GM20000 (cell line): ENCODE measurements around the gene CCDC50.

Source experiments
- DNase-seq: peaks from one replicate; pipeline ENCODE4 v3.0.0; 2012; ENCODE audit warnings: low spot score
- TF ChIP-seq, protein P1 (sequence below): IDR thresholded peaks from 2 replicates; pipeline ENCODE4 v1.5.1; 2012; ENCODE audit warnings: mild to moderate bottlenecking, control low read depth; ENCODE audit errors: extremely low read depth, missing control alignments

CCDC50 gene

DNA sequence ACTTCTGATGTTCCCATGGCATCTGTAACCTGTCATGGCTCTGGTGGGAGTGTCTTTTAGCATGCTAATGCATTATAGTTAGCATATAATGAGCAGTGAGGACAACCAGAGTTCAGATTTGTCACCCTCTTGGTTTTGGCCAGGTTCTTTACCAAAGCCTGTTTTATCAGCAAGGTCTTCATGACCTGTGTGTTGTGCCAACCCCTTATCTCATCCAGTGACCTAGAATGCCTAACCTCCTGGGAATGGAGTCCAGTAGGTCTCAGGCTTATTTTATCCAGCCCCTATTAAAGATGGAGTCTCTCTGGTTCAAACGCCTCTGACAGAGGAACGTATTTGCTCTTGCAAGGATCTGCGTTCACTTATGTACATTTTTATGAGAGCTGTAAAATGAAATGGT is 61.4 kb downstream of the CCDC50 start:
- DNase-seq = no peak
- TF ChIP-seq, protein P1, sequence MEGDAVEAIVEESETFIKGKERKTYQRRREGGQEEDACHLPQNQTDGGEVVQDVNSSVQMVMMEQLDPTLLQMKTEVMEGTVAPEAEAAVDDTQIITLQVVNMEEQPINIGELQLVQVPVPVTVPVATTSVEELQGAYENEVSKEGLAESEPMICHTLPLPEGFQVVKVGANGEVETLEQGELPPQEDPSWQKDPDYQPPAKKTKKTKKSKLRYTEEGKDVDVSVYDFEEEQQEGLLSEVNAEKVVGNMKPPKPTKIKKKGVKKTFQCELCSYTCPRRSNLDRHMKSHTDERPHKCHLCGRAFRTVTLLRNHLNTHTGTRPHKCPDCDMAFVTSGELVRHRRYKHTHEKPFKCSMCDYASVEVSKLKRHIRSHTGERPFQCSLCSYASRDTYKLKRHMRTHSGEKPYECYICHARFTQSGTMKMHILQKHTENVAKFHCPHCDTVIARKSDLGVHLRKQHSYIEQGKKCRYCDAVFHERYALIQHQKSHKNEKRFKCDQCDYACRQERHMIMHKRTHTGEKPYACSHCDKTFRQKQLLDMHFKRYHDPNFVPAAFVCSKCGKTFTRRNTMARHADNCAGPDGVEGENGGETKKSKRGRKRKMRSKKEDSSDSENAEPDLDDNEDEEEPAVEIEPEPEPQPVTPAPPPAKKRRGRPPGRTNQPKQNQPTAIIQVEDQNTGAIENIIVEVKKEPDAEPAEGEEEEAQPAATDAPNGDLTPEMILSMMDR = no peak

DNA sequence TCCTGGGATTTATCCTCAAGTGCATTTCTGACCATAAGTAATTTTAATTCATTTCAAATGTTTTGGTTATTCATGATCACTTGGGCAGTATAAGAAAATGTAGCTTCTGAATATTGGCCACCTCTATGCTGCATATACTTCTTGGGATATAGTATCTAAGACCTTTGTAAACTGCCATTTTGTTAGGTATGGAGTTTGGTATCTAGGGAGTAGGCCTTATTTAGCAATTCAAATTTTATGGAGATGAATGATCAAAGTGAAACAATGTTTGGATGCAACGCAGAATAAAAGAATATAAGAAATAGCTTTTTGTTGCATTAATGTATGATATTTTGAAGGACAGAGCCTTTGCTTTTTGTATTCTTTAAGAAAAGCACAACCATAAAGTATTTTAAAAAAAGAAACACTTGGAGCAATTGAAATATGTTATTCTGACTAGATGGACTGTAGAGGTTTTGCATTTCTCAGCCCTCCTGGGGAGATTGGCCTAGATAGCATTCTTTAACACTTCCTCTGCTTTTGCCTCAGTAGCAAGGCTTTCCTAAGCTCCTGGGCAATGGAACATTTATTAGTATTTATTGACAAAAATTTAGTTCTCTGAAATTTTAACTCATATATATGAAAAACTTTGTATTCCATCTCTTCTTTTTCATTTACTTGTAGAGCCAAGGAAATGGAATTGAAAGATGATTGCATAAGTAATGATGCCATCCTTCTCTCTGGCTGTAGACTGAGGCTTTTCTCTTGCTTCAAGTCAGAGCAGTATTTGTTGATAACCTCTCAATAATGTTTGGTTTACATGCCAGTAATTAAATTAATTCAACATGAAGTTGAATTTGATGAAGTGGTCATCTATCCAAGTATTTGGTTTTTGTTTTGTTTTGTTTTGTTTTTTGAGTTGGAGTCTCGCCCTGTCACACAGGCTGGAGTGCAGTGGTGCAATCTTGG is 62.9 kb downstream of the CCDC50 start:
- TF ChIP-seq, protein P1 = no peak
- no peak for DNase-seq

DNA sequence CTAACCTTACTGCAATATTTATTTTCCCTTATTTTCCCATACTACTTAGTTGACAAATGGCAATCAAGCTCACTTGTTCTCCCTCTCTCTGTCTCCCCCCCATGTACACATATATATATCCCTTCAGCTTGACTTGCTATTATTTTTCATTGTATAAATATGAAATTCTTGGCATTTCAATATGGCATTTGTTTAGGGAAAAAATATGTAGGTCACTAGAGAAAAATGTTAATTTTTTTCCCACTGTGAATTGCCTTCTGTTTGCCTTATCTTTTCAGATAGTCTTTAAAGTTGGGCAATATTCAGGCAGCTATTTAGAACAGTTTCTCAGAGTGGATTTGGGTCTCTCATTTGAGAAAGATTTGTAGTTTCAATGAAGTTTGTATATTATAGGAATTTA is 64.0 kb downstream of the CCDC50 start:
- TF ChIP-seq, protein P1 = no peak
- DNase-seq = no peak

DNA sequence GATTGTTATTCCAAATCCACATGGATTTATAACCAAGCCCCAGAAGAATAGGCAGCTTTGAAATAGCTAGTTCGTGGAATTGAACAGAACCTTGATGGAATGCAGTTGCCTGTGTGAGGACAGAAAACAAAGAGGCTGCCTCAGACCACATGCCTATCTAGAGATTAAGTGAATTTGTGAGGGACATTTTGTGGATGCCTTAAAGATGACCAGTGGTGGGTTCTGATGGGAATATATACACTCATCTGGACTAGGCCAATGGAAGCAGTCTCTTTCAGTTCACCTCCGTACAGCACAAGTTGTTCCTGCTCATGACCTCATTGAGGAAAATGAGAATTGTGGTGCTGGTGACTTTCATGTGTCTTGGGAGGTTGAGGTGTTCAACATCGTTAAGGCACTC is 68.6 kb downstream of the CCDC50 start:
- TF ChIP-seq, protein P1 = no peak
- no peak for DNase-seq

DNA sequence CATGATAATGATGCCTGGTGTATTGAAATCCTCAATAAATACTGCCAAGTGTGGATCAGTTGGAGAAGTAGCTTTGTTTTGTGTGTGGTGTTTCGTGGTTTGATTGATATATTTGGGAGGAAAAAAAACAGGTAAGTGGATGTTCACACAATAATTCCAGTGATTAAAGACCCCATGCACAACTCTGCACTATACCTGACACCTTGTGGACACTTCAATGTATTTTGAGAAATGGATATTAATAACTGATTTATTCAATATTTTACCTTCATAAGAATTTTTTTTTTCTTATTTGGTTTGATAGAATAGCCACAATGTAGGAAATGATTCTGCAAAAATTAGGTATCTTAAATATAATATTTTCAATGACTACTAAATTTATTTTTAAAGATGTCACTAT is 69.4 kb downstream of the CCDC50 start:
- DNase-seq = no peak
- TF ChIP-seq, protein P1 = no peak

DNA sequence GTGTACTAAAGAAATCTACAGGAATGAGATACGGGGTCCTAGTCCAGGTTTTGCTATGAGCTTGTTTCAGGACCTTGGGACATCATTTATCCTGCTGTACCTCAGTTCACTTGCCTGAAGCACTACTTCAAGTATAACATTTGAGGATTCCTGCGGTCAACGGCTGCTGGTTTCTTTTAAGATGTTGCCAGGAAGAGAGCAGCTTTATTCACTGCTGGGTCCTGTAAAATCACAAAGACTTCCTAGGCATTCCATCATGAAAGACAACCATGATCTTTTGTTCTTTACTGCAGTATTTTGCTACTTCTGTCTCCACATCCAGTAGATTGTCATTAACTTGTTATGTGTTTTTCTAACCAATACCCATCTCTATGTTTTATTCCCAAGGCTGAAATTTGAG is 70.7 kb downstream of the CCDC50 start:
- TF ChIP-seq, protein P1 = no peak
- no peak for DNase-seq

DNA sequence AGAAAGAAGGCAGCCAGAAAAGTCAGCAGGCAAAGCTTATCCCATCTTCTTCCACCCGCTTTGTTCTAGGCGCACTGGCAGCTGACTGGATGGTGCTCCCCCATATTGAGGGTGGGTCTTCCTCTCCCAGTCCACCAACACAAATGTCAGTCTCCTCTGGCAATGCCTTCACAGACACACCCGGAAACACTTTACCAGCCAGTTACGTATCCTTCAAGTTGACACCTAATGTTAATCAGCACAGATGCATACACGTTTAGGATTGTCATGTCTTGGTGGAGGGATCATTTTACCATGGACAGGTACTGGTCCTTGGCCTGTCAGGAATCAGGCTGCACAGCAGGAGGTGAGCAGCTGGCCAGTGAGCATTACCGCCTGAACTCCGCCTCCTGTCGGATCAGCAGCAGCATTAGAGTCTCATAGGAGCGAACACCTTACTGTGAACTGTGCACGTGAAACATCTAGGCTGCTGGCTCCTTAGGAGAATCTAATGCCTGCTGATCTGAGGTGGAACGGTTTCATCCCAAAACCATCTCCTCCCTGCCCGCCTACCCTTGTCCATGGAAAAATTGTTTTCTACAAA is 72.7 kb downstream of the CCDC50 start:
- DNase-seq = no peak
- TF ChIP-seq, protein P1 = no peak
